ENCODE data around the gene TFAP2A. TPM values are rescaled to one million over a fixed set of nuclear protein-coding genes. Genes with fewer than 3 reads are reported as not detected.

TFAP2A gene
- total and polyA plus RNA-seq, 10 donors: 0.04 to 0.94 (median 0.23) TPM; not detected in 4

DNA sequence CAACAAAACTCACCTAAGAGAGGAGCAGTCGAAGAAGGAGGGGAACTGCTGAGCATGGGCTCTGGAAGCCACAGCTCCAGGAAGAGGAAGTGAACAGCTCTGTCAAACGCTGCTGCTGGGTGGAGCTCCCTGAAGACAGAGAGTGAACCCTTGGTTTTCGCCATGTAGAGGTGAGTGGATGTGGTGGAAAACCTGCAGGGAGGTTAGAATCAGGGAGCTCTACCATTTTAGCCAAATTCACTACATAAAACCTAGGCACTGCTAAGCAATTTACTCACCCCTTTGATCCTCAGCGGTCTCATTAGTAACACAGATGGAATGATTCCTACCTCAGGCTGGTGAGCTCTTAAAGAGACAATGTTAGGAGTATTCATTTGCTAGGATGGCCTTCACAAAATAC is 19.4 kb upstream of the TFAP2A start:
- TF ChIP-seq POLR2AphosphoS5 (IDR thresholded peaks at IDR 0.05) (no peak), POLR2A (IDR thresholded peaks at IDR 0.05) (no peak)
- TF ChIP-seq, protein P1, sequence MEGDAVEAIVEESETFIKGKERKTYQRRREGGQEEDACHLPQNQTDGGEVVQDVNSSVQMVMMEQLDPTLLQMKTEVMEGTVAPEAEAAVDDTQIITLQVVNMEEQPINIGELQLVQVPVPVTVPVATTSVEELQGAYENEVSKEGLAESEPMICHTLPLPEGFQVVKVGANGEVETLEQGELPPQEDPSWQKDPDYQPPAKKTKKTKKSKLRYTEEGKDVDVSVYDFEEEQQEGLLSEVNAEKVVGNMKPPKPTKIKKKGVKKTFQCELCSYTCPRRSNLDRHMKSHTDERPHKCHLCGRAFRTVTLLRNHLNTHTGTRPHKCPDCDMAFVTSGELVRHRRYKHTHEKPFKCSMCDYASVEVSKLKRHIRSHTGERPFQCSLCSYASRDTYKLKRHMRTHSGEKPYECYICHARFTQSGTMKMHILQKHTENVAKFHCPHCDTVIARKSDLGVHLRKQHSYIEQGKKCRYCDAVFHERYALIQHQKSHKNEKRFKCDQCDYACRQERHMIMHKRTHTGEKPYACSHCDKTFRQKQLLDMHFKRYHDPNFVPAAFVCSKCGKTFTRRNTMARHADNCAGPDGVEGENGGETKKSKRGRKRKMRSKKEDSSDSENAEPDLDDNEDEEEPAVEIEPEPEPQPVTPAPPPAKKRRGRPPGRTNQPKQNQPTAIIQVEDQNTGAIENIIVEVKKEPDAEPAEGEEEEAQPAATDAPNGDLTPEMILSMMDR (IDR thresholded peaks at IDR 0.05 in 8 of 11, conservative IDR thresholded peaks at IDR 0.05 in 3 of 11): no peak
- WGBS, 5 donors: 27 to 42% (median 37%) methylated on average over 4 of the region's 4 CpGs
- no peak for DNase-seq
- Histone ChIP-seq H3K9me3 (no peaks in the 10 kb centered on the region), H3K4me1 (peaks cover 0 to 5% (median 1%) of the 10 kb centered on the region in 6 donors), H3K36me3 (no peaks in the 10 kb centered on the region), H3K27ac (no peak overlapping the region), H3K4me3 (no peak overlapping the region), H3K27me3 (replicated peaks in 1 of 7) (peaks cover 0 to 55% (median 5%) of the 10 kb centered on the region in 7 donors)
- intact Hi-C loops (cut with DNase I; ENCODE audit: low total_unique reads): loop anchor here (10.0 kb wide), 1 partner anchor 889 kb away; no protein-coding TSS in a partner anchor

DNA sequence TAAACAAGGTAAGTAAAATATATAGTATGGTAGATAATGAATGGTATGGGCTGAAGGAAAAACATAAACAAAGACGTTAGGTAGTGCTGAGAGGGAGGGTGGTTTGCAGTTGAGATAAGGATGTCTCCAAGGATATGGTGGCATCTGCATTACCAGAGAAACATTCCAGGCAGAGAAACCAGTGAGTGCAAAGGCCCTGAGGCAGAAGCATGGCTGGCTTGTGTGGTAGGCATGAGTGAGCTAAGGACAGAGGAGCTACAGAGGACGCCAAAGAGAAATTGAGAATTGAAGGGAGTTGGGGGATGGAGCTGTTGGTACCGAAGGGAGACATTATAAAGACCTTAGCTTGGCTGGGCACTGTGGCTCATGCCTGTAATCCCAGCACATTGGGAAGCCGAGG is 18.4 kb upstream of the TFAP2A start:
- no peaks in the 10 kb centered on the region for H3K9me3 ChIP-seq
- no peaks in the 10 kb centered on the region for H3K36me3 ChIP-seq
- intact Hi-C loops (cut with DNase I; ENCODE audit: low total_unique reads): loop anchor here (10.0 kb wide), 1 partner anchor 889 kb away; no protein-coding TSS in a partner anchor
- DNase-seq: no peak
- 79 to 88% (median 82%) methylated on average over 4 of the region's 4 CpGs for WGBS, 5 donors
- no peak overlapping the region for H3K4me3 ChIP-seq
- H3K27me3 ChIP-seq (replicated peaks in 1 of 7): peaks cover 0 to 58% (median 6%) of the 10 kb centered on the region in 7 donors
- no peak overlapping the region for H3K27ac ChIP-seq
- peaks cover 0 to 5% (median 1%) of the 10 kb centered on the region in 6 donors for H3K4me1 ChIP-seq
- TF ChIP-seq POLR2AphosphoS5 (IDR thresholded peaks at IDR 0.05) (no peak), POLR2A (IDR thresholded peaks at IDR 0.05) (no peak)
- TF ChIP-seq, protein P1 (IDR thresholded peaks at IDR 0.05 in 8 of 11, conservative IDR thresholded peaks at IDR 0.05 in 3 of 11): no peak

DNA sequence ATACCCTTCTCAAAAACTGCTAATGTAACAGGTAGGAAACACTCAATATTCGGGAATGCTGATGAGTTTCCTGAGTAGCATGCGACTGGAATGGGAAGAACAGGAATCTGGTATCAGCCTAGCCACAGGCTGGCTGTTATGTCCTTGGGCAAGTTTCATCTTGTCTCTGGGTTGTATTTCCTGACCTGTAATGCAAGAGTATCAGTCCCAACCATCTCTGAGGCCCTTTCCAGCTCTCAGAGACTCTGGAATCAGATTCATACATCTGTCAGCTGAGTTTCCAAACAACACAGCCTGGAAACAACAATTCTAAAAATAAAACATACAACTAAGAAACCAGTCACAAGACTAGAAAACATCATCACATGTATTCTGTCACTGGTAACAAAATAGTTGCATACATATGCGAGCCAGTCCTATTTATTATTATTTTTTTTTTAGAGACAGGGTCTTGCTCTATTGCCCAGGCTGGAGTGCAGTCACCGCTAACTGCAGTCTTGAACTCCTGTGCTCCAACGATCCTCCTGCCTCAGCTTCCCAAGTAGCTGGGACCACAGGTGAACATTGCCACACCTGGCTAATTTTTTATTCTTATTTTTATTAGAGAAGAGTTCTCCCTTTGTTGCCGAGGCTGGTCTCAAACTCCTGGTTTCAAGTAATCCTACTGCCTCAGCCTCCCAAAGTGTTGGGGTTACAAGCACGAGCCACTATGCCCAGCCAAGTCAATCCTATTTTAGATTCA is 16.7 kb upstream of the TFAP2A start:
- Histone ChIP-seq H3K27me3 (replicated peaks in 1 of 7) (peaks cover 0 to 68% (median 13%) of the 10 kb centered on the region in 7 donors), H3K36me3 (no peaks in the 10 kb centered on the region), H3K4me3 (no peak overlapping the region), H3K4me1 (peaks cover 0 to 12% (median 5%) of the 10 kb centered on the region in 6 donors), H3K27ac (no peak overlapping the region), H3K9me3 (no peaks in the 10 kb centered on the region)
- TF ChIP-seq POLR2AphosphoS5 (IDR thresholded peaks at IDR 0.05) (no peak), POLR2A (IDR thresholded peaks at IDR 0.05) (no peak)
- TF ChIP-seq, protein P1 (IDR thresholded peaks at IDR 0.05 in 8 of 11, conservative IDR thresholded peaks at IDR 0.05 in 3 of 11): no peak
- DNase-seq: no peak
- WGBS, 5 donors: 75 to 79% (median 77%) methylated on average over 7 of the region's 7 CpGs
- intact Hi-C loops (cut with DNase I; ENCODE audit: low total_unique reads): loop anchor here (10.0 kb wide), 1 partner anchor 887 kb away; no protein-coding TSS in a partner anchor

Measured in spleen (tissue), 11 donors.